Measurements from ENCODE around the gene ZBTB39. TPM values are rescaled to one million over a fixed set of nuclear protein-coding genes. Genes with fewer than 3 reads are reported as not detected.
"Not testable (repeated sequence)": the region's sequence is repeated elsewhere in the genome, so short reads cannot be mapped to it uniquely, and the experiment has no call there.

The ZBTB39 gene
- total RNA-seq, 1 experiment from 2014 or later: 3.3 TPM

DNA sequence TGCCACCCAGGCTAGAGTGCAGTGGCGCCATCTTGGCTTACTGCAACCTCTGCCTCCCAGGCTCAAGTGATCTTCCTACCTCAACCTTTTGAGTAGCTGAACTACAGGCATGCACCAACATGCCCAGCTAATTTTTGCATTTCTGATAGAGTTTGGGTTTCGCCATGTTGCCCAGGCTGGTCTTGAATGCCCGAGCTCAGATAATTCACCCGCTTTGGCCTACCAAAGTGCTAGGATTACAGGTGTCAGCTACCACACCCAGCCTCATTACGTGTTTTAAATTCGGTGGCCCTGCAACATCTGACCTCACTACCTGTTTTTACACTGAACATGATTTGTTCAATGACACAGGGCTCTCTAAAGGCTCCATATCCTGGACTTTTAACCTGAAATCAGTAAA lies 26.1 kb downstream of the ZBTB39 start:
- DNase-seq (ENCODE audit: low read depth): no peak

DNA sequence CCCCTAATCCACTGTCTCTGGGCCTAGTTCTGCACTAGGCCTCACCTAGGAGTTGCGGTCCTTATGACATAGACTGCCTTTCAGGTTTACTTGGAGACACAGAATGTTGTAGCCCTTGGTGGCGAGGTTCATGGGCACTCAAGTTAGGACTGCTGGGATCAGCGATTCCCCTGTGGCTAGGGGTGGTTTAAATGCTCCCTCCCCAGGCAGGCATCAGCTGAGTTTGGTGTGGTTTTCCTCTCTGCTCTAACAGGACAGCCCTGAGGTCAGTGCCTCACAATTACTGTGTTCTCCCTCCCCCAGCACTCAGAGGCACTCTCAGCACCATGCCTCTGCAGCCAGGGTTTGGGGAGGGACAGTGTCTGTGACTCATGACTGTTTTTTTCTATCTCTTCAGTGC lies 26.7 kb downstream of the ZBTB39 start:
- DNase-seq (ENCODE audit: low read depth): peak; percentile 55

DNA sequence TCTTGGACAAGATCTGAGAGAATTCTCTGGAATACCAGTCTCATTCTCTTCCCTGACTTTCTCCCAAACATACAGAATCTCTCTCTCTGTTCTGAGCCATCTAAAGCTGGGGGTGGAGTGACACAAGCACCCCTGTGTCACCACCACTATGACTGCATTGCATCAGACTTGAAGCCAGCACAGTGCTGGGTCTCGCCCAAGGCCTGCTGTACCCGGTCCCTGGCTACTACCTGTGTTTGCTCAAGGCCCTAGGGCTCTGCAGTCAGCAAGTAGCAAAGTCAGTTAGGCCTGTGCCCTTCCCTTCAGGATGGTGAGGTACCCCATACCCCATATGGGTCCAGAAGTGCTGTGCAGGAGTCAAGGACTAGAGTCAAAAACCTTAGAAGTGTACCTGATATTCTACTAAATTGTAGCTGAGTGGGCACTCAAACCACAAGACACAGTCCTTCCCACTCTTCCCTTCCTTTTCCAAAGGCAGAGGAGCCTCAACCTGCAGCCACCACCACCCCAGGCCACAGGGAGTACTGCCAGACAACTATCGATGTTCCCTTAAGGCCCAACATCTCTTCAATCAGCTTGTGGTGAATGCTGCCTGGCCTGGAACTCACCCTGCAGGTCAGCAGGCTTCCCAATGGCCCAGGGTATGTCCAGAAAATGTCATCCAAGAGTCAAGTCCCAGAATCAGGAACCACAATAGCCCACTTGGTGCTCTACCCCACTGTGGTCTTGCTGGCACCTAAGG lies 27.8 kb downstream of the ZBTB39 start:
- DNase-seq (ENCODE audit: low read depth): no peak

DNA sequence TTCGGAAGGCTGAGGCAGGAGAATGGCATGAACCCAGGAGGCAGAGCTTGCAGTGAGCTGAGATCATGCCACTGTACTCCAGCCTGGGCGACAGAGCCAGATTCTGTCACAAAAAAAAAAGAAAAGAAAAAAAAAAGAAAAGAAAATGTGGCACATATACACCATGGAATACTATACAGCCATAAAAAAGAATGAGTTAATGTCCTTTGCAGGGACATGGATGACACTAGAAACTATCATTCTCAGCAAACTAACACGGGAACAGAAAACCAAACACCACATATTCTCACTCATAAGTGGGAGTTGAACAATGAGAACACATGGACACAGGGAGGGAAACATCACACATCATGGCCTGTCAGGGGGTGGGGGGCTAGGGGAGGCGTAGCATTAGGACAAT lies 29.0 kb downstream of the ZBTB39 start:
- DNase-seq (ENCODE audit: low read depth): not testable (repeated sequence)

DNA sequence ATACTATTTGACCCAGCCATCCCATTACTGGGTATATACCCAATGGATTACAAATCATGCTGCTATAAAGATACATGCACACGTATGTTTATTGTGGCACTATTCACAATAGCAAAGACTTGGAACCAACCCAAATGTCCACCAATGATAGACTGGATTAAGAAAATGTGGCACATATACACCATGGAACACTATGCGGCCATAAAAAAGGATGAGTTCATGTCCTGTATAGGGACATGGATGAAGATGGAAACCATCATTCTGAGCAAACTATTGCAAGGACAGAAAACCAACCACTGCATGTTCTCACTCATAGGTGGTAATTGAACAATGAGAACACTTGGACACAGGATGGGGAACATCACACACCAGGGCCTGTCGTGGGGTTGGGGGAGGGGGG lies 32.1 kb downstream of the ZBTB39 start:
- DNase-seq (ENCODE audit: low read depth): not testable (repeated sequence)

DNA sequence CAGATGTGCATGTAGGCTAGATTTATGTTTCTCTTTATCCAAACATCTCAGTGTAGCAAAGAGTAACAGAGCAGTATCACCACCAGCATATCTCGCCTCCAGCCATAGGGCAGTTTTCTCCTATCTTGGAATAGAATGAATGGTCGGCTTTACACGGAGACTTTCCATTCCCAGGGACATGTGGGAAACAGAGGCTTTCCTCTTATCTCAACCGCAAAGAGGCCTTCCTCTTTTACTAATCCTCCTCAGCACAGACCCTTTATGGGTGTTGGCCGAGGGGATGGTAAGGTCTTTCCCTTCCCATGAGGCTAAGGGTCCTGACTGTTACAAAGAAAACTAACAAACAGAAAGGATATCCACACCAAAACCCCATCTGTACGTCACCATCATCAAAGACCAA lies 37.4 kb downstream of the ZBTB39 start:
- not testable (repeated sequence) for DNase-seq (ENCODE audit: low read depth)

DNA sequence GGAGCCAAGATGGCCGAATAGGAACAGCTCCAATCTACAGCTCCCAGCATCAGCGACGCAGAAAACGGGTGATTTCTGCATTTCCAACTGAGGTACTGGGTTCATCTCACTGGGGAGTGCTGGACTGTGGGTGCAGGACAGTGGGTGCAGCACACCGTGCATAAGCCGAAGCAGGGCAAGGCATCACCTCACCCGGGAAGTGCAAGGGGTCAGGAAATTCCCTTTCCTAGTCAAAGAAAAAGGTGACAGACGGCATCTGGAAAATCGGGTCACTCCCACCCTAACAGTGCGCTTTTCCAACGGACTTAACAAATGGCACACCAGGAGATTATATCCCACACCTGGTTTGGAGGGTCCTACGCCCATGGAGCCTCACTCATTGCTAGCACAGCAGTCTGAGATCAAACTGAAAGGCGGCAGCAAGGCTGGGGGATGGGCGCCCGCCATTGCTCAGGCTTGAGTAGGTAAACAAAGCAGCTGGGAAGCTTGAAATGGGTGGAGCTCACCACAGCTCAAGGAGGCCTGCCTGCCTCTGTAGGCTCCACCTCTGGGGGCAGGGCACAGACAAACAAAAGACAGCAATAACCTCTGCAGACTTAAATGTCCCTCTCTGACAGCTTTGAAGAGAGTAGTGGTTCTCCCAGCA lies 40.2 kb downstream of the ZBTB39 start:
- not testable (repeated sequence) for DNase-seq (ENCODE audit: low read depth)

DNA sequence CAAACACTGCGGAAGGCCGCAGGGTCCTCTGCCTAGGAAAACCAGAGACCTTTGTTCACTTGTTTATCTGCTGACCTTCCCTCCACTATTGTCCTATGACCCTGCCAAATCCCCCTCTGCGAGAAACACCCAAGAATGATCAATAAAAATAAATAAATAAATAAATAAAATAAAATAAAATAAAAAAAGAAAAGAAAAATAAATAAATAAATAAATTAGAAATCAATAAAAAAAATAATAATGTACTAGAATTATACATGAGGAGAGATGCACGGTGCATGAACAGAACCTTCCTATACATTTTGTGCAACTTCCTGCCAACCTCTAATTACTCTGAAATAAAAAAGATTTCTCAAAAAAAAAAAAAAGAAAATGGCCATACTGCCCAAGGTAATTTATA lies 41.2 kb downstream of the ZBTB39 start:
- DNase-seq (ENCODE audit: low read depth): not testable (repeated sequence)

DNA sequence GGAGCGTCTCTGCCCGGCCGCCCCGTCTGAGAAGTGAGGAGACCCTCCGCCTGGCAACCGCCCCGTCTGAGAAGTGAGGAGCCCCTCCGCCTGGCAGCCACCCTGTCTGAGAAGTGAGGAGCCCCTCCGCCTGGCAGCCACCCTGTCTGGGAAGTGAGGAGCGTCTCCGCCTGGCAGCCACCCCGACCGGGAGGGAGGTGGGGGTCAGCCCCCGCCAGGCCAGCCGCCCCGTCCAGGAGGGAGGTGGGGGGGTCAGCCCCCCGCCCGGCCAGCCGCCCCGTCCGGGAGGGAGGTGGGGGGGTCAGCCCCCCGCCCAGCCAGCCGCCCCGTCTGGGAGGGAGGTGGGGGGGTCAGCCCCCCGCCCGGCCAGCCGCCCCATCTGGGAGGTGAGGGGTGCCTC lies 42.8 kb downstream of the ZBTB39 start:
- not testable (repeated sequence) for DNase-seq (ENCODE audit: low read depth)

DNA sequence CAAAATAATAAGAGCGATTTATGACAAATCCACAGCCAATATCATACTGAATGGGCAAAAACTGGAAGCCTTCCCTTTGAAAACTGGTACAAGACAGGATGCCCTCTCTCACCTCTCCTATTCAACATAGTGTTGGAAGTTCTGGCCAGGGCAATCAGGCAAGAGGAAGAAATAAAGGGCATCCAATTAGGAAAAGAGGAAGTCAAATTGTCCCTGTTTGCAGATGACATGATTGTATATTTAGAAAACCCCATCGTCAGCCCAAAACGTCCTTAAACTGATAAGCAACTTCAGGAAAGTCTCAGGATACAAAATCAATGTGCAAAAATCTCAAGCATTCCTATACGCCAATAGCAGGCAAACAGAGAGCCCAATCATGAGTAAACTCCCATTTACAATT lies 44.1 kb downstream of the ZBTB39 start:
- not testable (repeated sequence) for DNase-seq (ENCODE audit: low read depth)

DNA sequence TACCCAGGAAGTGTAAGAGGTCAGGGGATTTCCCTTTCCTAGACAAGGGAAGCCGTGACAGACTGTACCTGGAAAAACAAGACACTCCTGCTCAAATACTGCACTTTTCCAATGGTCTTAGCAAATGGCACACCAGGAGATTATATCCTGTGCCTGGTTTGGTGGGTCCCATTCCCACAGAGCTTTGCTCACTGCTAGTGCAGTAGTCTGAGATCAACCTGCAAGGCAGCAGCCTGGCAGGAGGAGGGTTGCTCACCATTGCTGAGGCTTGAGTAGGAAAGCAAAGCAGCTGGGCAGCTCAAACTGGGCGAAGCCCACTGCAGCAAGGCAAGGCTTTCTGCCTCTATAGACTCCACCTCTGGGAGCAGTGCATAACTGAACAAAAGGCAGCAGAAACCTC lies 47.9 kb downstream of the ZBTB39 start:
- DNase-seq (ENCODE audit: low read depth): no peak

DNA sequence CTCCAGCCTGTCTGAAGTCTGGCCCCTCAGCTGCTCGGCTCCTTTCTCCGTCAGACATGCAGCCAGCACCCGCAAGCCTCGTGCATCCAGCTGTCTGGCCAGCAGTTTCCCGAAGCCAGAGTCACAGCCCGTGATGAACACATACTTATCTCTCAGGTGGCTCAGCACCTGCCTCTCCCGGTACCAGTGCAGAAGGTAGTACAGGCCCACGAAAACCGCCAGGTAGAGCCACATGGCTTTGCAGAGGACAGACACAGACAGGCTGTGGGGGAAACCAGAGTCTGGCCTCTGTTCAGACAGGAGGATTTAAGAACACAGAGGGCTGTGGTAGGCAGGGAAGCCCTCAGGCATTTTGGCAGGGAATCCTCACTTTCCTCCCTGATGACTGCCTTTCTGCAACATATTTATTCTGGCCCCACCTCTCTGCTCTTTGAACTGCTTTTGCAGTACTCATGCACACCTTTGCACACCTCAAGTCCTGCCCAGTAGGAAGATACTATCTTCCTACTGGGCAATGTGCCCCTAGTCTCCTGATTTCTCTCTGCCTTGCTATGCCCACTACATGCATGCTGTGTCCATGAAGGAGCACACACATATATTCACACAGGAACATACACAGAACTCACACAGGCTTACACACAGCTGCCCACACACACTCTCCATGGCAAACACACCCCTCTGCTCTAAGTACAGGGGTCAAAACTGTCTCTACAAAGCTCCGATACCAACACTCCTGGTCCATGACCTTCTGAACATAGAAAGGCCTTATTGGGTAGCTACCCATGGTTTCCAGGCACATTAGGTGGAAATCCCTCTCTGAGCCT lies 48.9 kb downstream of the ZBTB39 start, which contains the start of gene RDH16:
TSS of gene RDH16 (minus strand) at position 380 of the 824 bp plus-strand sequence. CDS start at position 234, 146 bp downstream.
- peak; percentile 50 for DNase-seq (ENCODE audit: low read depth)

DNA sequence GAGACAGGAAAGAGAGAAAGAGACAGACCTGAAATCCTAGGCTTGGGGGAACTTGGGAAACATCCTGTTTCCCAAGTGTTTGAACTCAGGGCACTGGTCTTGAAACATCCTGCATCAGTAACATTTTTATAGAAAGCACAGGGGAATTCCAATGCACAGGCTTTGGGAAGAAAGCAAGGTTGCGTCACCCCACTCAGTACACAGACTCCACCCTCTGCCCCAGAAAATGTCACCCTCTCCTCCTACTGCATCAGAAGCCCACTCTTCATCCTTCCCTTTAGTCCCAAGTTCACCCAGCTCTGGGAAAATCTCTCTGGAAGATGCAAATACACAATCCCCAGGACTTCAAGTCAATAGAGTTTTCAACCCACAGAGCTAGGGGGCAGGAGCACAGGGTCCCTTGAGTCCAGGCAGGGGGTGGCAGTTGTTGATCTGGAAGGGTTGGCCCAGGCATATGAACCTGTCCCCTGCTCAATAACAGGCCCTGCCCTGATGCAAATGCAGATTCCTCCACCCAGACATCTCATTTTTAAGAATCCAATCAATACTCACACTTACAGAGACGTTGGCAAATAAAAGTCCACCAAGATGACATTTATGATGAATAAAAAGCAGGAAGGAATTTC lies 50.6 kb downstream of the ZBTB39 start:
- DNase-seq (ENCODE audit: low read depth): no peak

DNA sequence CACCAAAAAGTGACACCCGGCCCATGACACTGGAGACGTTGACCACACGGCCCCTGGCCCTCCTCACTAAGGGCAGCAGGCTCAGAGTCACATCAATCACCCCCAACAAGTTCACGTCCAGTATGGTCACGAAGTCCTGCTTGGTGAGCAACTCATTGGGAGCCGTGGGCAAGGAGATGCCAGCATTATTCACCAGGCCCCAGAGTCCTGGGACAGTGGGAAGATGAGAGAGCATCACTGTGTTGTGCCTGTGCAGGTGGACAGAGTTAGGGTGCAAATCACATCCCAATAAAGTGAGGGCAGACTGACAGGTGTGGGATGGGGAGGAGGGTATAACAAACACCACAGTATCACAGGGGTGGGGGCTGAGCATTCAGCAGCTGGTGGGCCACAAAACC lies 51.4 kb downstream of the ZBTB39 start:
- DNase-seq (ENCODE audit: low read depth): no peak

DNA sequence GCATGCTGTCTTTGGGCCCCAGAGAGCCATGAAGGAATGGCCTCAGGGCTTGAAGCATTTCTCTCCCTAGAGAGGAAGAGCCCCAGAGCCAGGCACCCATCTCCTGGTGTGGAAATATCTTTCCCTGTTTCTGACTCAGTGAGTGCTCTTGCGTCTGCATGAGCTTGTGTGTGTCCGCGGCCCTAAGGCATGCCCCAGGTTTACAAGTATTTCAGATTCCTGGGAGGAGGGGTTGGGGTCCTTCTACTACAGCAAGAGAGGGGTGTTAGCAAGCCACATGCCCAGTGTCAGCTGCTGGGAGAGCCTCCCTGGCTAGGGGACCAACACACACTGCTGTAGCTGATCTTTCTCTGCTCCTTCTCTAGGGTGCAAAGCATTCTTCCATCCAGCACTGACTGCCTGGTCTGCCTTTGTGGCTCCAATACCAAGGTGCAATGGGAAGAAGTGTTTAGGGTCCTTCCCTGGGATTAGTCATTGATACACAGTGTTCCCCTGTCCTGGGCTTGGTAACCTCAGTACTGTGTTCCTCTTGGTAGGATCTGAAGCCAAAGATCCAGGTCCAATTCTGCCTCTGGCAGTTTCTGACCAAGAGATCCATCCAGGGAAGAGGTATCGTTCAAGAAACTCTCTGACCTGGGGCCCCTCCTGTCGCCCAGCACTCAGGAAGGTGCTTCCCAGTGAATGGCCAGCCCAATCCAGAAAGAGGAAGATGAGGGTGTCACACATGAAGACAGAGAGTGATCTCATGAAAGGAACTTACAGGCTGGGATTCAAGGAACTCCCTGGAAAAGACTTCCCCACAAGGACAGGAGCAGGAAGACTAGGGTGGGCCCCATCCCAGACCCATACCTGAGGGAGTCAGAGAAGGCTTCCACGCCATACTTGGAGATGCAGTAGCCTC lies 52.0 kb downstream of the ZBTB39 start:
- DNase-seq (ENCODE audit: low read depth): no peak

DNA sequence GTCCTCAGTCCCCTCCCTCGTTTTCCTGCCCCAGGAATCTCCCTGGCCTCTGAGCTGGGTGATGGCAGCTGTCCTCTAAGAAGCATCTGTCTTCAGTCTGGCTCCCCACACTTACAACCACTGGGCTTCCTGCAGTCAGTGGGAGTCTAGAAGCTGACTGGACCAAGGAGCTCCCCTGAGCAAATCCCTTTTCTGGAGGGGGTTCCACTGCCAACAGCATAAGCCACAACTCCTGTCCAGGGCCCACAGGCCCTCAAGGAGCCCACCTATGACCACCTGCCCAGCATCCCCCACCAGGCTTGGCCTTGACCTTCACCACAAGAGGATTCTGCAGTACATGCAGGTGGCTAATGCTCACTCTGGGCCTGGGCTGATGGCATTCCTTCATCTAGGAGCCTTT lies 53.0 kb downstream of the ZBTB39 start:
- DNase-seq (ENCODE audit: low read depth): no peak

DNA sequence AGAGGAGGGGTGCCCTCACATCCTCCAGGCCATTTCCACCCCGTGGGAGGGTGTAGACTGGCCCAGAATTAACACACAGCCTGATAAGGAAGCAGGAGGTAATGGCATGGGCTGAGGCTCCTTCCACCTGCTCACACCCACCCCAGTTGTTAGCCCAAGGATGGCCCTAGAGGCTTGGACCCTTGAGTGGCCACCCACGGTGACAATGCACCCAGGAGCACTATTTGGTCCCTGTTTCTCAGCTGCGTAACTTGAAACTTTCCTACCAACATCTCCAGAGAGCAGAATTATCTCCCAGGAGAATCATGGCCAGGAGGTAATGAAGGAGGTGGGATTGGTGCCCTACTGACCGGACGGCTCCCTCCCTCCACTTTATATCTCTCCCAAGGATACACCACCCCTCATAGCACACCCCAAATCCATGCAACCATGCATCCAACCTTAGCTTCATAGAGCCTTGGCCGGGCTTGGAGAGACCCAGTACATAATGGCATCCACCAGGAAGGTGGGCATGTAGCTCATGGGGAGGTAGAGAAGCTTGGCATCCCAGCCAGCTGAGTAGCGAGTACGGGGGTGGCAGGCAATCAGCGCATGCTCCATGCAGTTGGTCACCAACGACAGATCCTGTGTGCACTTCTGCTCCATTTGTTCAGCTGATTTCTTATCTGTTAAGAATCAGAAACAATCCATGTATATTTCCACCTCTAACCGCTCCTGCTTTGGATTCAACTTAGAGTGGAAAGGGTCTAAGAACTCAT lies 54.6 kb downstream of the ZBTB39 start:
- DNase-seq (ENCODE audit: low read depth): no peak

DNA sequence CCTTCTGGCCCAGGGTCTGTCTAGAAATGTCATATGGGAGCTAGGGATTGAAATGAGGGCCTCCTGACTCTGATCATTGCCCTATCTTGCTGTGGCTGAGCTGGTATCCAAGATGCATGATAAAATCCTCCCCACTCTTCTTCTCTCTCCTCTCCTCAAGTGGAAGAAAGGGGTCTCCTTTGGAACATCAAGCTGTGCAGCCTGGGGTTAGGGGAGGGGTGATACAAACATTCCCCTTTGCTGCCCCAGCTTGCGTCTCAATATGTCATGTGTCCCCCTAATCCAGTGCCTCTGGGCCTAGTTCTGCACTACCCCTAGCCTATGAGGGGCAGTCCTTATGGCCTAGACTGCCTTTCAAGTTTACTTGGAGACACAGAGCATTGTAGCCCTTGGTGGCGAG lies 57.5 kb downstream of the ZBTB39 start:
- no peak for DNase-seq (ENCODE audit: low read depth)
